SK-N-SH treated with all-trans-retinoic acid at 6 μM for 48 hours (cell line): ENCODE results near the gene ZNF699.

Source experiments
- CREB5 ChIP-seq: fragments of 250-450 bp; sonication (Bioruptor Pico); IDR thresholded peaks from 2 replicates; pipeline ENCODE4 v1.5.1; 2020; ENCODE audit warnings: low read depth, mild to moderate bottlenecking, moderate library complexity
- CSRNP3 ChIP-seq: fragments of 250-450 bp; sonication (Bioruptor Pico); IDR thresholded peaks from 2 replicates; pipeline ENCODE4 v1.5.1; 2021; ENCODE audit warnings: mild to moderate bottlenecking, moderate library complexity
- PATZ1 ChIP-seq: fragments of 250-450 bp; sonication (Bioruptor Pico); IDR thresholded peaks from 2 replicates; pipeline ENCODE4 v1.8.0; 2020; ENCODE audit warnings: mild to moderate bottlenecking, moderate library complexity, borderline replicate concordance

- TF ChIP-seq PATZ1 (CRISPR knock-in tag) (no peak), CSRNP3 (CRISPR knock-in tag) (no peak), CREB5 (CRISPR knock-in tag) (no peak)
These were observed 14.2 kb downstream of the ZNF699 start for GRCh38 chr19:9295411-9295849.
